DND-41 (cell line): Measurements from ENCODE around the gene WDFY4.

ENCODE experiments used
- ATAC-seq: fragments of 200-7000 bp; cut with Tn5 transposase; 3 replicates; pipeline ENCODE4 v1.9.1; 2021; ENCODE audit warnings: low read depth; ENCODE audit not compliant: insufficient read depth
- DNase-seq: peaks from one replicate; pipeline ENCODE4 v3.0.0-alpha.2; 2020
- H2AFZ ChIP-seq: 2 replicates; pipeline ENCODE4 v1.6.0; 2012; ENCODE audit warnings: low read depth, low read length
- H3K27ac ChIP-seq: 2 replicates; pipeline ENCODE4 v1.5.1; 2012; ENCODE audit warnings: low read length, inconsistent platforms
- H3K27me3 ChIP-seq: fragments of 200-600 bp; sonication (generic); 2 replicates; pipeline ENCODE4 v1.6.0; 2012; ENCODE audit warnings: low read length, mild to moderate bottlenecking, inconsistent platforms; ENCODE audit not compliant: insufficient read depth, poor library complexity
- H3K36me3 ChIP-seq: 2 replicates; pipeline ENCODE4 v1.5.1; 2012; ENCODE audit warnings: low read length, inconsistent platforms; ENCODE audit not compliant: insufficient read depth
- H3K4me1 ChIP-seq: 2 replicates; pipeline ENCODE4 v1.5.1; 2012; ENCODE audit warnings: mild to moderate bottlenecking, low read length; ENCODE audit not compliant: insufficient read depth
- H3K4me2 ChIP-seq: 2 replicates; pipeline ENCODE4 v1.6.0; 2012; ENCODE audit warnings: mild to moderate bottlenecking, moderate library complexity, low read length, inconsistent platforms; ENCODE audit not compliant: insufficient read depth
- H3K4me3 ChIP-seq, 2 experiments: fragments of 200-600 bp in 1 of 2; shearing (Covaris generic) in 1 of 2; 2 replicates each; pipeline ENCODE4 v1.5.1; 2012 to 2016; ENCODE audit warnings: inconsistent platforms in 2 of 2, low read length in 2 of 2, mild to moderate bottlenecking in 2 of 2, low read depth in 1 of 2, moderate library complexity in 1 of 2
- H3K79me2 ChIP-seq: 2 replicates; pipeline ENCODE4 v1.6.0; 2012; ENCODE audit warnings: low read length, inconsistent platforms; ENCODE audit not compliant: insufficient read depth
- H3K9ac ChIP-seq: 2 replicates; pipeline ENCODE4 v1.6.0; 2012; ENCODE audit warnings: low read depth, mild to moderate bottlenecking, inconsistent platforms, low read length, moderate library complexity
- H3K9me3 ChIP-seq: 2 replicates; pipeline ENCODE4 v1.5.1; 2012; ENCODE audit warnings: low read length, moderate library complexity, mild to moderate bottlenecking, inconsistent platforms; ENCODE audit not compliant: insufficient read depth, severe bottlenecking
- H4K20me1 ChIP-seq: 2 replicates; pipeline ENCODE4 v1.6.0; 2012; ENCODE audit warnings: low read length; ENCODE audit not compliant: insufficient read depth
- CTCF ChIP-seq: IDR thresholded peaks from 2 replicates; pipeline ENCODE4 v1.5.1; 2012; ENCODE audit warnings: borderline replicate concordance, low read length, moderate library complexity, mild to moderate bottlenecking; ENCODE audit not compliant: poor library complexity, severe bottlenecking; ENCODE audit errors: extremely low read depth
- EZH2 ChIP-seq: IDR thresholded peaks from 3 replicates; pipeline ENCODE4 v1.6.1; 2012; ENCODE audit warnings: borderline replicate concordance, low read depth, mild to moderate bottlenecking, moderate library complexity, low read length, inconsistent platforms; ENCODE audit not compliant: severe bottlenecking

The WDFY4 gene

GRCh38 chr10:48703531-48704122 lies 19.0 kb downstream of the WDFY4 start:
- Histone ChIP-seq H3K27ac (no peak overlapping the region), H2AFZ (no peak overlapping the region), H3K9me3 (no peaks in the 10 kb centered on the region), H3K36me3 (no peaks in the 10 kb centered on the region), H3K4me2 (no peak overlapping the region), H3K4me3 (no peak overlapping the region), H3K9ac (no peak overlapping the region), H3K4me1 (no peaks in the 10 kb centered on the region), H3K27me3 (peaks cover 3% of the 10 kb centered on the region), H4K20me1 (no peaks in the 10 kb centered on the region), H3K79me2 (no peaks in the 10 kb centered on the region)
- ATAC-seq (no peak), DNase-seq (no peak)
- TF ChIP-seq CTCF (no peak), EZH2 (no peak)

- peaks cover 3% of the 10 kb centered on the region for H3K27me3 ChIP-seq
- DNase-seq (no peak), ATAC-seq (no peak)
- H4K20me1 ChIP-seq: no peaks in the 10 kb centered on the region
- H3K9ac ChIP-seq: no peak overlapping the region
- no peaks in the 10 kb centered on the region for H3K79me2 ChIP-seq
- H3K4me2 ChIP-seq: no peak overlapping the region
- H3K9me3 ChIP-seq: no peaks in the 10 kb centered on the region
- no peak overlapping the region for H3K27ac ChIP-seq
- H3K4me3 ChIP-seq: no peak overlapping the region
- H3K36me3 ChIP-seq: no peaks in the 10 kb centered on the region
- no peak overlapping the region for H2AFZ ChIP-seq
- TF ChIP-seq EZH2 (no peak), CTCF (no peak)
- H3K4me1 ChIP-seq: no peaks in the 10 kb centered on the region
Measured at GRCh38 chr10:48704156-48704555, 19.5 kb downstream of the WDFY4 start.

GRCh38 chr10:48705401-48705938 lies 20.8 kb downstream of the WDFY4 start:
- Histone ChIP-seq H3K9me3 (no peaks in the 10 kb centered on the region), H3K27me3 (peaks cover 3% of the 10 kb centered on the region), H3K27ac (no peak overlapping the region), H3K4me1 (no peaks in the 10 kb centered on the region), H3K4me3 (no peak overlapping the region), H3K79me2 (no peaks in the 10 kb centered on the region), H4K20me1 (no peaks in the 10 kb centered on the region), H3K9ac (no peak overlapping the region), H3K4me2 (no peak overlapping the region), H2AFZ (no peak overlapping the region), H3K36me3 (no peaks in the 10 kb centered on the region)
- ATAC-seq (no peak), DNase-seq (no peak)
- TF ChIP-seq EZH2 (no peak), CTCF (no peak)
